Tibial nerve (tissue), 4 donors: ENCODE results near the gene IFNGR2. TPM values are rescaled to one million over a fixed set of nuclear protein-coding genes. Genes with fewer than 3 reads are reported as not detected.
"Not testable (repeated sequence)": the region's sequence is repeated elsewhere in the genome, so short reads cannot be mapped to it uniquely, and the experiment has no call there.

Experiments
- DNase-seq, 2 donors: peaks; one replicate each; pipeline ENCODE4 v3.0.0-alpha.2; 2019; ENCODE audit warnings: low spot score in 2 of 2
- H3K27ac ChIP-seq, 4 donors: fragments of 200-600 bp; sonication (generic) in 3 of 4; one replicate each; pipeline ENCODE4 v1.5.1; 2017 to 2019; ENCODE audit warnings: mild to moderate bottlenecking in 1 of 4
- H3K27me3 ChIP-seq, 2 donors: fragments of 200-600 bp; sonication (generic) in 1 of 2; one replicate each; pipeline versions ENCODE4 v1.5.1 to v1.6.0; 2017 to 2019
- H3K36me3 ChIP-seq, 3 donors: fragments of 200-600 bp; sonication (generic); one replicate each; pipeline ENCODE4 v1.5.1; 2018 to 2019
- H3K4me1 ChIP-seq, 4 donors: fragments of 200-600 bp; sonication (generic) in 3 of 4; one replicate each; pipeline ENCODE4 v1.5.1; 2017 to 2019
- H3K4me3 ChIP-seq, 4 donors: fragments of 200-600 bp; sonication (generic) in 3 of 4; one replicate each; pipeline ENCODE4 v1.5.1; 2017 to 2019; ENCODE audit warnings: mild to moderate bottlenecking in 1 of 4, moderate library complexity in 1 of 4
- H3K9me3 ChIP-seq, 4 donors: fragments of 200-600 bp; sonication (generic) in 3 of 4; one replicate each; pipeline ENCODE4 v1.5.1; 2017 to 2019
- EP300 ChIP-seq, 2 donors: sonication (generic); formaldehyde crosslinking; IDR thresholded peaks; one replicate each; pipeline ENCODE4 v1.6.1; 2017; ENCODE audit warnings: antibody characterized with exemption in 2 of 2, mild to moderate bottlenecking in 1 of 2
- POLR2A ChIP-seq, 2 donors: fragments of 450-650 bp; IDR thresholded peaks; one replicate each; pipeline ENCODE4 v1.6.1; 2017; ENCODE audit warnings: antibody characterized with exemption in 2 of 2, mild to moderate bottlenecking in 2 of 2, moderate library complexity in 2 of 2
- WGBS, 2 donors: methylation state at CpG; one replicate each; pipeline ENCODE4 v1.1.5; 2018; 5-methylcytosine and 5-hydroxymethylcytosine counted together
- total RNA-seq, 4 donors: library from RNA; depleted of rRNA; stranded (reverse); fragments of >200 nt; gene quantifications; one replicate each; pipeline ENCODE4 v1.1.0, GENCODE V29; 2016
- TF ChIP-seq, protein P1 (sequence below), 5 experiments: fragments of 200-600 bp in 3 of 5; fragments of 450-650 bp in 2 of 5; sonication (generic) in 3 of 5; IDR thresholded peaks; one replicate each; pipeline ENCODE4 v1.5.1; 2016 to 2019; ENCODE audit warnings: antibody characterized with exemption in 5 of 5, mild to moderate bottlenecking in 3 of 5, moderate library complexity in 2 of 5

The IFNGR2 gene
- total RNA-seq, 4 donors from 2014 or later: 110 to 153 (median 129) TPM

DNA sequence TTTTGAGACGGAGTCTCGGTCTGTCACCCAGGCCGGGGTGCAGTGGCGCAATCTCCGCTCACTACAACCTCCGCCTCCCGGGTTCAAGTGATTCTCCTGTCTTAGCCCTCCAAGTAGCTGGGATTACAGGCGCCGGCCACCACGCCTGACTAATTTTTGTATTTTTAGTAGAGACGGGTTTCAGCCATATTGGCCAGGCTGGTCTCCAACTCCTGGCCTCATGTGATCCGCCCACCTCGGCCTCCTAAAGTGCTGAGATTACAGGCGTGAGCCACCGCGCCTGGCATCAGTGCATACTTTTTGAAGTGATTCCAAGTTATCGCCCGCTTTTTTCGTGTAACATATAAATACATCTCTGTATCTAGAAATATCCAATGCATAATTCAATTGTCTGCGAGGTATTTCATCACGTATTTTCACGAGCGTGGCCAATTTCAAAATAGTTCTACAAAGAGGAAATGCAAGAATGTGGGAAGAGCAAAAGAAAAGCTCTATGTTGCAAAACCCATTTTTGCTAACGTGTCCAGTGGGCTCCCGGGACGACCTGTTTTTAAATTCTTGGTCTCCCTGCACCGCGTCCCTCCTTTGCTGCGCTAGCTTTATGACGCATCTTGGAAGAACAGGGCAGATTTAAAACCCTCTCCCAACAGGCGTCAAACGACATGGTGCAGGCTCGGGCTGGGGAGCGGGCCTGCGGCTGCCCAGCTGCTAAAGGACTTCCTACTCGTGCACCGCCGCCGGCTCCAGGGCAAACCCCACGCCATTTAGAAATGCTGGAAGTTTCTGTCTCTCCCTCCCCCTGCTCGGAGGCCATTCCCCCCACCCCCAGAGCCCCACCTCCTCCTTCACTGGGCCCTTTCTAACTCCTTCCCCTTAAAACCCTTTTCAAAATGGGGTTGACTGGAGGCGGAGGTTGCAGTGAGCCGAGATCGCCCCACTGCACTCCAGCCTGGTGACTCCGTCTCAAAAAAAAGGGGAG, 923 bp upstream of the IFNGR2 start:
- Histone ChIP-seq H3K36me3 (no peaks in the 10 kb centered on the region), H3K9me3 (no peaks in the 10 kb centered on the region), H3K27ac (peak overlapping the region; percentile 92 to 100 (median 98)), H3K4me3 (peak overlapping the region; percentile 58 to 93 (median 78)), H3K4me1 (peaks cover 0 to 53% (median 22%) of the 10 kb centered on the region in 4 donors), H3K27me3 (no peaks in the 10 kb centered on the region)
- peak; percentile 51 to 69 for DNase-seq
- WGBS, 2 donors: 40 to 43% methylated on average over 44 to 45 of the region's 45 CpGs
- TF ChIP-seq POLR2A (IDR thresholded peaks at IDR 0.05) (peak; percentile 31 to 58), EP300 (IDR thresholded peaks at IDR 0.05) (peak; percentile 47 to 90)
- TF ChIP-seq, protein P1, sequence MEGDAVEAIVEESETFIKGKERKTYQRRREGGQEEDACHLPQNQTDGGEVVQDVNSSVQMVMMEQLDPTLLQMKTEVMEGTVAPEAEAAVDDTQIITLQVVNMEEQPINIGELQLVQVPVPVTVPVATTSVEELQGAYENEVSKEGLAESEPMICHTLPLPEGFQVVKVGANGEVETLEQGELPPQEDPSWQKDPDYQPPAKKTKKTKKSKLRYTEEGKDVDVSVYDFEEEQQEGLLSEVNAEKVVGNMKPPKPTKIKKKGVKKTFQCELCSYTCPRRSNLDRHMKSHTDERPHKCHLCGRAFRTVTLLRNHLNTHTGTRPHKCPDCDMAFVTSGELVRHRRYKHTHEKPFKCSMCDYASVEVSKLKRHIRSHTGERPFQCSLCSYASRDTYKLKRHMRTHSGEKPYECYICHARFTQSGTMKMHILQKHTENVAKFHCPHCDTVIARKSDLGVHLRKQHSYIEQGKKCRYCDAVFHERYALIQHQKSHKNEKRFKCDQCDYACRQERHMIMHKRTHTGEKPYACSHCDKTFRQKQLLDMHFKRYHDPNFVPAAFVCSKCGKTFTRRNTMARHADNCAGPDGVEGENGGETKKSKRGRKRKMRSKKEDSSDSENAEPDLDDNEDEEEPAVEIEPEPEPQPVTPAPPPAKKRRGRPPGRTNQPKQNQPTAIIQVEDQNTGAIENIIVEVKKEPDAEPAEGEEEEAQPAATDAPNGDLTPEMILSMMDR (IDR thresholded peaks at IDR 0.05): peak in 1 of 5 experiments; percentile 8

DNA sequence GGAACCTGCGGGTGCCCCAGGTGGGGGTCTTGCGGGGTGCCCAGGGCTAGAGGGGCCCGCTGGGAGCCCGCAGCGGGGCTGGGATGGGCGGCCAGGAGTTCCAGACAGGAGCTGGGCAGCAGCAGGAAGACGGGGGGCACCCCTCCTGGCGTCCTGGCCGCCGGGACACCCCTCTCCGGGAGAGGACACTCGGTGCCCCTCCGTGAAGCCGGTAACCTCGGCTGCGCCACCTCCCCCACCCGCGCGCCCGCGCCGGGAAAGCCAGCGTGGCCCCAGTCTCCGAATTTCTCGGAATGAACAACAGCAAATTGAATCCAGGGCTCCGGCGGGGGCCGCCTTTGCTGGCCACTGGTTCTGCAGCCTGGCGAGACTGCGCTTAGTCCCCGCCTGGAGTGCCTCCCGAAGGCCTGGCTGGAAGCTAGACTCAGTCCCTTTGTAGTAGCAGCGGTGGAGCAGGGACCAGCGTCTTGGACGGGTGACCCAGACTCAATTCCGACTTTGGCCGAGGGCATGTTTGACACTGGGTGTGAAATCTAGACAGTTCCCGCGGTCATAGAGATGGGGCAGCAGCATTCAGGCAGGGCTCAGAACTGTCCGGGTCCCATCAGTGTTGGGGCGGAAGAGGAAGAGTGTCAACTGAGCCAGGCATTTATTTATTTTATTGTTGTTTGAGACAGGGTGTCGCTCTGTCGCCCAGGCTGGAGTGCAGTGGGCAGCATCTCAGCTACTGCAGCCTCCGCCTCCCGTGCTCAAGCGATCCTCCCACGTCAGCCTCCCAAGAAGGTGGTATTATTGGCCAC, 773 bp downstream of the IFNGR2 start:
- peaks cover 0 to 67% (median 27%) of the 10 kb centered on the region in 4 donors for H3K4me1 ChIP-seq
- H3K36me3 ChIP-seq: no peaks in the 10 kb centered on the region
- H3K27ac ChIP-seq: peak overlapping the region; percentile 92 to 100 (median 98)
- 1 to 6% methylated on average over 14 to 43 of the region's 47 CpGs for WGBS, 2 donors
- H3K4me3 ChIP-seq: peak overlapping the region; percentile 73 to 94 (median 88)
- TF ChIP-seq EP300 (IDR thresholded peaks at IDR 0.05): peak in 1 of 2 donors; percentile 54
- TF ChIP-seq POLR2A (IDR thresholded peaks at IDR 0.05): no peak
- TF ChIP-seq, protein P1 (IDR thresholded peaks at IDR 0.05): no peak
- peak in 1 of 2 donors; percentile 28 for DNase-seq
- H3K27me3 ChIP-seq: no peaks in the 10 kb centered on the region
- no peaks in the 10 kb centered on the region for H3K9me3 ChIP-seq

DNA sequence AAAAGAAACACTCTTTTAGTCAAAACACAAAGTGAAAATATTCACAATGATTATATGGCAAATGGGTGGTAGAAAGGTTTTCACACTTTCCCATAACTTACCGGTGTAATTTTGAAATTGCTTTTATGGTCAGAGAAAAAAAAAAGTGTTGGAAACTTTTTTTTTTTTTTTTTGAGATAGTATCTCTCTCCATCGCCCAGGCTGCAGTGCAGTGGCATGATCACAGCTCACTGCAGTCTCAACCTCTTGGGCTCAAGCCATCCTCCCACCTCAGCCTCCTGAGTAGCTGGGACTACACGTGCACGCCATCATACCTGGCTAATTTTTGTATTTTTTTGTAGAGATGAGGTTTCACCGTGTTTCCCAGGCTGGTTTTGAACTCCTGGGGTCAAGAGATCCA, 3.3 kb downstream of the IFNGR2 start:
- peak overlapping the region in 3 of 4 donors; percentile 3 to 93 (median 82) for H3K4me3 ChIP-seq
- peaks cover 0 to 11% (median 0%) of the 10 kb centered on the region in 3 donors for H3K36me3 ChIP-seq
- H3K27me3 ChIP-seq: no peaks in the 10 kb centered on the region
- peaks cover 0 to 78% (median 34%) of the 10 kb centered on the region in 4 donors for H3K4me1 ChIP-seq
- WGBS, 2 donors: 48 to 50% methylated on average over 5 of the region's 5 CpGs
- peak overlapping the region; percentile 92 to 100 (median 98) for H3K27ac ChIP-seq
- TF ChIP-seq, protein P1 (IDR thresholded peaks at IDR 0.05): no peak
- no peak for DNase-seq
- no peaks in the 10 kb centered on the region for H3K9me3 ChIP-seq

DNA sequence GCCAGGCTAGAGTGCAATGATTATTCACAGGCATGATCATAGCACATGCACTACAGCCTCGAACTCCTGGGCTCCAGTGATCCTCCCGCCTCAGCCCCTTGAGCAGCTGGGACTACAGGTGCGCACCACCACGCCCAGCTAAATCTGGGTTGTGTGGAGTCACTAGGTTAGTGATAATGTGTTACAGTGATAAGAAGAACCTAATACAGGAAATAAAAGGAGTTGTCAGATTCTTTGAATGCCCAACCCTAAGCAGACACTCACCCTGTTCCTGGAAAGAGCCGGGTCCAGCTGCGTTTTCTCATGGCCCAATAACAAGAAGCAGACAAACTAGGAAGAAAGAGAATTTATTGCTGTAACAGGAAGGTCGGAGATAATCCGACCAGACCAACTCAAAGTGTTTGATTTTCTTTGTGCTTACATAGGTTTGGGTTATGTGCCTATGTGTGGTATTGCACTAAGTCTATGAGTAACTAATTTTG, 8.8 kb downstream of the IFNGR2 start:
- peaks cover 0 to 76% (median 34%) of the 10 kb centered on the region in 4 donors for H3K4me1 ChIP-seq
- DNase-seq: no peak
- 69 to 76% methylated on average over 8 of the region's 8 CpGs for WGBS, 2 donors
- peaks cover 0 to 55% (median 18%) of the 10 kb centered on the region in 3 donors for H3K36me3 ChIP-seq
- H3K4me3 ChIP-seq: no peak overlapping the region
- H3K9me3 ChIP-seq: no peaks in the 10 kb centered on the region
- TF ChIP-seq EP300 (IDR thresholded peaks at IDR 0.05): no peak
- TF ChIP-seq, protein P1 (IDR thresholded peaks at IDR 0.05): no peak
- no peak for TF ChIP-seq POLR2A (IDR thresholded peaks at IDR 0.05)
- H3K27ac ChIP-seq: peak overlapping the region in 3 of 4 donors; percentile 20 to 62 (median 21)
- H3K27me3 ChIP-seq: no peaks in the 10 kb centered on the region

DNA sequence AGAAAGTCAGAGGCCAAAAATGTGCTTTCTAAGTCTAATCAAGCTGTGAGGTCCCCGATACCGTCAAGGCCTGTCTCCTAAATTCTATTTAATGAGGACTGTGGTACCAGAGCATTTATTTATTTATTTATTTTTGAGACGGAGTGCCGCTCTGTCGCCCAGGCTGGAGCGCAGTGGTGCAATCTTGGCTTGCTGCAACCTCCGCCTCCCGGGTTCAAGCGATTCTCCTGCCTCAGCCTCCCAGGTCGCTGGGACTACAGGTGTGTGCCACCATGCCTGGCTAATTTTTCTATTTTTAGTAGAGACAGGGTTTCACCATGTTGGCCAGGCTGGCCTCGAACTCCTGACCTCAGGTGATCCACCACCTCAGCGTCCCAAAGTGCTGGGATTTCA, 9.2 kb downstream of the IFNGR2 start:
- 90 to 93% methylated on average over 12 of the region's 12 CpGs for WGBS, 2 donors
- DNase-seq, H3K27me3 ChIP-seq, H3K4me3 ChIP-seq, H3K9me3 ChIP-seq: not testable (repeated sequence)
- Histone ChIP-seq H3K36me3 (peaks cover 0 to 59% (median 19%) of the 10 kb centered on the region in 3 donors), H3K4me1 (peaks cover 0 to 71% (median 32%) of the 10 kb centered on the region in 4 donors), H3K27ac (peak overlapping the region in 3 of 4 donors; percentile 20 to 62 (median 21))
